ENCODE data around the gene POU6F2.
"Not testable (repeated sequence)": the region's sequence is repeated elsewhere in the genome, so short reads cannot be mapped to it uniquely, and the experiment has no call there.

Gene POU6F2

DNA sequence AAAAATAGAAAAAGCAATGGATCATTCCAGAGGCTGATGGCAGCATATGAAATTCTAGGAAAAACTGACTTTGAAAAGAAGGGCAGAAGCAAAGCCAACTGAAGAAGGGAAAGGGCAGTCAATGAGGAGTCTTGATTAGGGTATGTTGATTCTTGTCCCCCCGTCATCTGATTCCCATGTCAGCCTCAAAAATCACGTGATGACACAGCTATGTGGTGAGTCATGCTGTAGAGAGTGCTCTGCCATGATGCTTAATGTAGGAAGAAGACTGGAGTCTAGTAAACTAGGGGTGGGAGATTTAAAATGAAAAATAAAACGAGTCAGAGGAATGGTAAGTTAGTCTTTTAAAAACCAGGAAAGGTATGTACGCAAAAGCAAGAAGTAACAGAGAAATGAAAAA lies 3.9 kb upstream of the POU6F2 start:
- no peak overlapping the region for H3K4me2 ChIP-seq

DNA sequence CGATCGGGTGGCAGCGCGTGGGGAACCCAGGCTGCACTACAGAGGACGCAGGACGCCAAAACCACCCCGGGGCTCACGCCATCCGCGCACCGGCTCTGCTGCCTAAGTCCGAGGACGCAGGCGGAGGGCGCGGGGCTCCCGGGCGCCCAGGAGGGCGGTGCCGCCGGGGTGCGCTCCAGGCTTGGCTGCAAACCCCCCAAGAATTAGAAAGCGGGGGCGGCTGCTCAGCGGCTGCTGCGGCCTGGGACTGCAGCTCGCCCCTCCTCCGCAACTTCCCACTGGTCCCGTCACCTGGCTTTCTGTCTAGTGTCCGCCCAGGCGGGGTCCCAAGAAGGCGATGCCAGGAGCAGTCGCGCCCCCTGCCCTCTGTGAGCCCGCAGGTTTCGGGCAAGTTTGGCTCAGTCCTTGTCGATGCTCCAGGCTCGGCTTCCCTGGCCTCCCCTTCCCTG lies 1.7 kb upstream of the POU6F2 start:
- Histone ChIP-seq H3K4me2 (no peak overlapping the region), H3K4me1 (no peaks in the 10 kb centered on the region), H3K4me3 (no peak overlapping the region), H3K9me3 (peaks cover 4% of the 10 kb centered on the region), H3K27me3 (no peaks in the 10 kb centered on the region), H3K36me3 (no peaks in the 10 kb centered on the region), H4K20me1 (no peaks in the 10 kb centered on the region), H3K9ac (no peak overlapping the region), H3K27ac (no peak overlapping the region)
- TF ChIP-seq Cebpa-rat (IDR thresholded peaks at IDR 0.05) = no peak

More for the DNA sequence above, 3.9 kb upstream of the POU6F2 start:
- Histone ChIP-seq H3K4me1 (no peaks in the 10 kb centered on the region), H3K36me3 (no peaks in the 10 kb centered on the region), H3K27me3 (no peaks in the 10 kb centered on the region), H3K9me3 (peaks cover 4% of the 10 kb centered on the region), H3K4me3 (no peak overlapping the region), H4K20me1 (no peaks in the 10 kb centered on the region), H3K27ac (no peak overlapping the region), H3K9ac (no peak overlapping the region)
- TF ChIP-seq Cebpa-rat (IDR thresholded peaks at IDR 0.05) = no peak

DNA sequence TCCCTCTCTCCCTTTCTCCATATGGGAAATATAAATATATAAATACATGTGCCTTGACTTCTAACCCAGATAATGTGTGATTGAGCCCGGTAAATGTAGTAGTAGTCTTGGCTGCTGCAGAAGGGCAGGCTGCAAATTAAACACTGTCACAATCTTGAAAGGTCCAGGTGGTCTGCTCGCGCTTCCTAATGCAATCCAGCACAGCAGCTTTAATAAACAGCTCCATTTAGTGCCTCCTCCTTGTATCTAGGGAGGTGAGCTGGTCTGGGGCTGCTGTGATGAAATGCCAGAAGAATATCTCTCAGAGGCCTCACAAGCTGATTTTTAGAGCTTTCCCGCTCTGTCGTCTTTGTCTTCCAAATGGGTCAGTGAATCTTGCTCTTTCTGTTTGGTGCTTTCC lies 782 bp downstream of the POU6F2 start:
- no peak overlapping the region for H3K4me2 ChIP-seq
- H3K27ac ChIP-seq = no peak overlapping the region
- no peaks in the 10 kb centered on the region for H3K27me3 ChIP-seq
- no peak overlapping the region for H3K9ac ChIP-seq
- H4K20me1 ChIP-seq = no peaks in the 10 kb centered on the region
- H3K4me3 ChIP-seq = no peak overlapping the region
- H3K36me3 ChIP-seq = no peaks in the 10 kb centered on the region
- H3K9me3 ChIP-seq = peaks cover 4% of the 10 kb centered on the region
- TF ChIP-seq Cebpa-rat (IDR thresholded peaks at IDR 0.05) = no peak
- no peaks in the 10 kb centered on the region for H3K4me1 ChIP-seq

DNA sequence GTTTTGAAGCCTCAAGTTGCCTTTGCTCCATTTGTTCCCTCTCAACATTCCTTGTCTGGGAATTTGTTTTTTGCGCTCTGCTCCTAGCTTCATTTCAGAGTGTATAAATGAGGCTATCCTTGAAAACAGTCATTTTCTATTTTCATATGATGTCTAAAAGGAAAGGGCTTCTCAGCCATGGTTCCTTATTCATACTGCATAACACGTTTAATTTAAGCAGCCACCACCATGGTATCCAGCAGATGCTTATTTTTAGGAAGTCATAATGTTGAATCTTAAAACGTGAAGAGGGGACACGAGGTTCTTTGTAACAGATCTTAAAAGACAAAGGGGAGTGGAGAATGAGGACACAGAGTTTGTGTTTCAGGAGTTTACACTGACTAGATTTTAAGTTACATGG lies 14.5 kb downstream of the POU6F2 start:
- no peak overlapping the region for H3K27ac ChIP-seq
- no peak overlapping the region for H3K9ac ChIP-seq
- no peaks in the 10 kb centered on the region for H4K20me1 ChIP-seq
- H3K9me3 ChIP-seq = no peaks in the 10 kb centered on the region
- TF ChIP-seq Cebpa-rat (IDR thresholded peaks at IDR 0.05) = no peak
- no peaks in the 10 kb centered on the region for H3K36me3 ChIP-seq
- H3K27me3 ChIP-seq = no peaks in the 10 kb centered on the region
- H3K4me2 ChIP-seq = no peak overlapping the region
- no peak overlapping the region for H3K4me3 ChIP-seq
- H3K4me1 ChIP-seq = no peaks in the 10 kb centered on the region

DNA sequence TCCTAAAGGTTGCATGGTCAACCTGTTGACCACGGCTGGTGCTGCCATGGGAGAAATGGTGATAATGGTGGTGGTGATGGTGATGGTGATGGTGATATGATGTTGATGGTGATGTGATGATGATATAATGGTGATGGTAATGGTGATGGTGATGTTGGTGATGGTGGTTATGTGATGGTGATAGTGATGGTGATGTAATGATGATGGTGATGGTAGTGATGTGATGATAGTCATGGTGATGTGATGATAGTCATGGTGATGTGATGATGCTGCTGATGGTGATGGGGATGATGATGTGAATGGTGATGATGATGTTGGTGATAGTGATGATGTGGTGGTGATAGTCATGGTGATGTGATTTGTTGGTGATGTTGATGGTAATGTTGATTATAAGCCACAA lies 23.9 kb downstream of the POU6F2 start:
- no peaks in the 10 kb centered on the region for H3K27me3 ChIP-seq

DNA sequence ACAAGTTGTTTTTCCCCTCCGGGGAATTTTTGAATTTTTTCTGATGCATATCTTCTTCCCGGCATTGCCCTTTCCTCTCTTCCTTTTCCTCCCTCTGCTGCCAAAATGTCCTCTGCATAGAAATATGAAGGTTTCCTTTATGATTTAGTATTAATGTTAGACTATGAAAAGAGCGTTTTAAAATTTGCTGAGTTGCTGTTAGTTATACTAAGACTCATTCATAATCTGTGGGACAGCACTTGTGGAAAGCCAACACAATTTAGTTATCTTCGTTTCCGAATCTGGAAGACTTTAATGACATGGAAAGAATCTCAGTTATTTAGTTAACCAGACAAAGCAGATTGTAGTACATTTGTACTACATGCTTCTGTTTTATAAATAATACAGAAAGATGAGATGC lies 25.0 kb downstream of the POU6F2 start:
- H3K36me3 ChIP-seq = no peaks in the 10 kb centered on the region
- no peaks in the 10 kb centered on the region for H3K4me1 ChIP-seq
- no peaks in the 10 kb centered on the region for H3K27me3 ChIP-seq
- H3K4me3 ChIP-seq = no peak overlapping the region
- H3K9ac ChIP-seq = no peak overlapping the region
- H4K20me1 ChIP-seq = no peaks in the 10 kb centered on the region
- H3K27ac ChIP-seq = no peak overlapping the region
- TF ChIP-seq Cebpa-rat (IDR thresholded peaks at IDR 0.05) = no peak
- H3K9me3 ChIP-seq = no peaks in the 10 kb centered on the region
- H3K4me2 ChIP-seq = no peak overlapping the region

More for the DNA sequence above, 23.9 kb downstream of the POU6F2 start:
- Histone ChIP-seq H3K9ac (no peak overlapping the region), H3K9me3 (no peaks in the 10 kb centered on the region), H3K4me1 (no peaks in the 10 kb centered on the region), H3K27ac (no peak overlapping the region), H3K4me2 (no peak overlapping the region), H4K20me1 (no peaks in the 10 kb centered on the region), H3K36me3 (no peaks in the 10 kb centered on the region), H3K4me3 (no peak overlapping the region)
- no peak for TF ChIP-seq Cebpa-rat (IDR thresholded peaks at IDR 0.05)

DNA sequence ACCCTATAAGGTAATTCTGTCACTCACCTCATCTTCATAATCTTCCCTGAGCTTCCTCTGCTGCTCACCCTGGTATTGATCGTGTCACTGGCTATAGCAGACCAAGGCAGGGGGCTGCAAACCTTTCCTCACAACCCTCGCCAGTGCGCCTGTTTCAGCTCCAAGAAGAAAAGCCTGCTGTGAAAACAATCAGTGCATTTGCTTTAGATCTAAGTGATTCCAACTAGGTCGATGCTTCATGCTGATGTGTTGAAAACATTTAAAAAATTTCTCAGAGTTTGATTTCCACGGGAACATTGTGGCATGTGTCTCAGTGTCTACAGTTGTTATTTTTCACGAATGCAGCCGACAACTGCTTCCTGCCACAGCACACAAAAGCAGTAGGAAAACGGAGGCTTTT lies 27.3 kb downstream of the POU6F2 start:
- Histone ChIP-seq H3K4me3 (no peak overlapping the region), H3K9ac (no peak overlapping the region), H3K36me3 (no peaks in the 10 kb centered on the region), H3K27me3 (no peaks in the 10 kb centered on the region), H3K9me3 (no peaks in the 10 kb centered on the region), H3K4me1 (no peaks in the 10 kb centered on the region), H3K27ac (no peak overlapping the region), H4K20me1 (no peaks in the 10 kb centered on the region), H3K4me2 (no peak overlapping the region)
- TF ChIP-seq Cebpa-rat (IDR thresholded peaks at IDR 0.05) = no peak

DNA sequence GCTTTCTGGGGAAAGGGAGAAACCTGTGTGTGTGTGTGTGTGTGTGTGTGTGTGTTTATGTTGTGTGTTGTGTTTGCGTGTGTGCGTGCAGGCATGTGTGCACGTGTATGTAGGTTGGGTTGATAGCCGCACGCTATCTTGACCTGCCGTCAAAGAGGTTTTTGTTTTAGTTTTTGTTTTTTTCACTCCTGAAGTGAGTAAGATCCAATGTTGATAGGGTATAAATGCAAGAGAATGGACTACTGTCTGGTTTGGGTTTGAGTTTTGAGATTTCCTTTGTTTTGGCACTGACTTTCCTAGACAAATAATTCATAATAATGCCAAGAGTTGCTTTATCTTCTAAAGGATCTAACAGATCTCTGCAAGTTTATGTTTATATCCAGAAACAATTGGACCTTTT lies 27.8 kb downstream of the POU6F2 start:
- Histone ChIP-seq H3K4me1 (no peaks in the 10 kb centered on the region), H3K4me3 (no peak overlapping the region), H3K36me3 (no peaks in the 10 kb centered on the region), H3K9ac (no peak overlapping the region), H3K27ac (no peak overlapping the region), H3K9me3 (no peaks in the 10 kb centered on the region), H3K27me3 (no peaks in the 10 kb centered on the region), H3K4me2 (no peak overlapping the region), H4K20me1 (no peaks in the 10 kb centered on the region)
- TF ChIP-seq Cebpa-rat (IDR thresholded peaks at IDR 0.05) = no peak

DNA sequence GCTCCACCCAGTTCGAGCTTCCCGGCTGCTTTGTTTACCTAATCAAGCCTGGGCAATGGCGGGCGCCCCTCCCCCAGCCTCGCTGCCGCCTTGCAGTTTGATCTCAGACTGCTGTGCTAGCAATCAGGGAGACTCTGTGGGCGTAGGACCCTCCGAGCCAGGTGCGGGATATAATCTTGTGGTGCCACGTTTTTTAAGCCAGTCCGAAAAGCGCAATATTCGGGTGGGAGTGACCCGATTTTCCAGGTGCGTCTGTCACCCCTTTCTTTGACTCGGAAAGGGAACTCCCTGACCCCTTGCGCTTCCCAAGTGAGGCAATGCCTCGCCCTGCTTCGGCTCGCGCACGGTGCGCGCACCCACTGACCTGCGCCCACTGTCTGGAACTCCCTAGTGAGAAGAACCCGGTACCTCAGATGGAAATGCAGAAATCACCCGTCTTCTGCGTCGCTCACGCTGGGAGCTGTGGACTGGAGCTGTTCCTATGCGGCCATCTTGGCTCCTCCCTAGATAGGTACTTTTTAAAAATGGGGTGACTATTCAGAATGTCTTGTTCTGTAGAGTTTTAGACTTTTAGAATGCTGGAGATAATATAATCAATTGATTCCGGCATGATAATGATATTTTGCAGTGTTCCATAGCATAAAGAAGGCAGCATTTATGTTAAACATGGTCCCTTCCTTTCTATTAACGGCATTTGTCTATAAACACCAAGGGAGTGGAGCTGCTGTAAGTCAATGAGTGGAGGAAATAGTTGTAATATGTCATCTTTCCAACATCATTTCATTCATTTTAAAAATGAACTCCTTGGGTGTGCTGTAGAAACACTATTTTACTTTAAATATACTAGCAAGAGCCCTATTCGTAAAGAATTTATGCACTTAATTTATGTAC lies 35.6 kb downstream of the POU6F2 start:
- H4K20me1 ChIP-seq, H3K36me3 ChIP-seq, H3K4me1 ChIP-seq, H3K27ac ChIP-seq, H3K4me3 ChIP-seq, H3K4me2 ChIP-seq, H3K27me3 ChIP-seq, H3K9ac ChIP-seq, H3K9me3 ChIP-seq: not testable (repeated sequence)

DNA sequence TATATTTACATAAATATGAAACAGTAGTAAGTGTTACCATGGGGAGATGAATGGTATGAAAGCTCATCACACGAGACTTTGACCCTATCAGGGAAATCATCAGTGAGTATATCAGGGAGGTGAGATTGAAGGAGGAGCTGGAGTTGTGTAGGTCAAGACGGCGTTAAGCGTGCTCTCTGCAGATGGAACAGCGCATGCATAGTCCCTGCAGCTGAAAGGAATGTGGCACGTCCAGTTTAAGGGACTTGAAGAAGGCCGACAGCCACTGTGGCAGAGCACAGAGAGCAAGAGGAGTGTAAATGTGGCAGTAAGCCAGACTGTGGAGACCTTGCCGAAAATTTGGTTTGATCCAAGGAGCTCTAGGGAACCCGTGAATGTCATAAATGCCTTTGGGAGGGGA lies 38.9 kb downstream of the POU6F2 start:
- Histone ChIP-seq H3K9ac (no peak overlapping the region), H3K36me3 (no peaks in the 10 kb centered on the region), H3K9me3 (no peaks in the 10 kb centered on the region), H3K27me3 (no peaks in the 10 kb centered on the region), H3K27ac (no peak overlapping the region), H3K4me2 (no peak overlapping the region), H3K4me3 (no peak overlapping the region), H4K20me1 (no peaks in the 10 kb centered on the region), H3K4me1 (no peaks in the 10 kb centered on the region)
- no peak for TF ChIP-seq Cebpa-rat (IDR thresholded peaks at IDR 0.05)
